Loucy (cell line): ENCODE data around the gene RBM18.

Experiments used
- EZH2phosphoT487 ChIP-seq: fragments of 200-600 bp; IDR thresholded peaks from 2 replicates; pipeline ENCODE4 v1.6.1; 2018; ENCODE audit warnings: antibody characterized with exemption, mild to moderate bottlenecking, moderate library complexity, borderline replicate concordance
- TF ChIP-seq, protein P1 (sequence below): fragments of 200-600 bp; sonication (generic); conservative IDR thresholded peaks from 2 replicates; pipeline ENCODE4 v1.5.1; 2014; ENCODE audit warnings: mild to moderate bottlenecking, antibody characterized with exemption, low read length

DNA sequence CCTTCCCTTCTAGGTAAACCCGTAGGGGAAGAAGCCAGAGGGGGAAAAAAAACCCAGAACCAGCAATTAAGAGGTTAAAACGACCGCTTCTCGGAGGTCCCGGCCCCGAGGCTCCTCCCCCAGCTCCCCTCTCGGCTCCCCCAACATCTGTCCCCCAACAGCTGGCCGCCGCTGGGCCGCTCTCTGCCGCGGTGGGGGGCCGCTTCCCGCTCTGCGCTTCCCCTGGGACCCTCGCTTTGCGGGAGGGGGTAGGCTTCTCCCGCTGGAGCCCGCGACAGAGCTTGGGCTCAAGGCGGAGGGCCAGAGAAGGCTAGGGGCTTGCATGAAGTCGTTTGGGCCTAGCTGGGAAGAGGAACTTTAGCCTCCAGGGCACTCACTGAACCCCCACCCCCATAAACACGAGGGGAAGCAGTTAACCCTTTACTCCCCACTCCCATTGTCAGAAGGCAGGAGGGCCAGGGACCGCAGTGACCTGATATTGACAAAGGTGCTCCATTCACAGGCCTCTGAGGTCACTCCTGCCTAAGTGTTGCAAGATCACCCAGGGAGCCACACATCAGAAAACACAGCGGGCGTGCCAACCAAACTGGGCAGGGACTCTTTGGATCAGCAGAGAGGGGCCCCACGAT, 43.3 kb downstream of the RBM18 start:
- TF ChIP-seq, protein P1, sequence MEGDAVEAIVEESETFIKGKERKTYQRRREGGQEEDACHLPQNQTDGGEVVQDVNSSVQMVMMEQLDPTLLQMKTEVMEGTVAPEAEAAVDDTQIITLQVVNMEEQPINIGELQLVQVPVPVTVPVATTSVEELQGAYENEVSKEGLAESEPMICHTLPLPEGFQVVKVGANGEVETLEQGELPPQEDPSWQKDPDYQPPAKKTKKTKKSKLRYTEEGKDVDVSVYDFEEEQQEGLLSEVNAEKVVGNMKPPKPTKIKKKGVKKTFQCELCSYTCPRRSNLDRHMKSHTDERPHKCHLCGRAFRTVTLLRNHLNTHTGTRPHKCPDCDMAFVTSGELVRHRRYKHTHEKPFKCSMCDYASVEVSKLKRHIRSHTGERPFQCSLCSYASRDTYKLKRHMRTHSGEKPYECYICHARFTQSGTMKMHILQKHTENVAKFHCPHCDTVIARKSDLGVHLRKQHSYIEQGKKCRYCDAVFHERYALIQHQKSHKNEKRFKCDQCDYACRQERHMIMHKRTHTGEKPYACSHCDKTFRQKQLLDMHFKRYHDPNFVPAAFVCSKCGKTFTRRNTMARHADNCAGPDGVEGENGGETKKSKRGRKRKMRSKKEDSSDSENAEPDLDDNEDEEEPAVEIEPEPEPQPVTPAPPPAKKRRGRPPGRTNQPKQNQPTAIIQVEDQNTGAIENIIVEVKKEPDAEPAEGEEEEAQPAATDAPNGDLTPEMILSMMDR: no peak
- no peak for TF ChIP-seq EZH2phosphoT487
